PC-3 (cell line): ENCODE results near the gene DSG1.

Source experiments
- EZH2 ChIP-seq: fragments of 300-600 bp; sonication (generic); IDR thresholded peaks from one replicate; pipeline ENCODE4 v1.6.1; 2017; ENCODE audit warnings: antibody characterized with exemption, mild to moderate bottlenecking, low read length; ENCODE audit not compliant: unreplicated experiment
- TF ChIP-seq, protein P1 (sequence below): fragments of 300-600 bp; sonication (generic); conservative IDR thresholded peaks from 2 replicates; pipeline ENCODE4 v1.5.1; 2017; ENCODE audit warnings: antibody characterized with exemption, low read depth, mild to moderate bottlenecking, low read length

DNA sequence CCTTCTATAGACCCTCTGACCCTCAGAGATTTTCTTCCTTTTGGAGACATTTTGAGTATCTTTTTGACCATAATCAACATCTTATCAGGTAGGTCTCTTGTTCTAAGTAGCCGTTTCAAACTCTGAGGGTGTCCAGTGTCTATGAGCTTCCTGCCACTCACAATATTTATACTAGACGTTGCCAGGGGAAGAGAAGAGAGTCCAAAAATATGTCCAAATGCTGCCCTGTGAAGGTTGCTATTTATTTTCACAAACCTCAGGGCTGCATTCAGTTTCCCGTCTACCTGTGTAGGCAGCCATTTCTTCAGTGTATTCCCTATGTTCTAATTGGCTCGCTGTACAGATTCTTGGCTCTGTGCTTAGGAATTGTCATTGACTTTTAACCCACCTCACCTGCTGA, 986 bp upstream of the DSG1 start:
- TF ChIP-seq, protein P1, sequence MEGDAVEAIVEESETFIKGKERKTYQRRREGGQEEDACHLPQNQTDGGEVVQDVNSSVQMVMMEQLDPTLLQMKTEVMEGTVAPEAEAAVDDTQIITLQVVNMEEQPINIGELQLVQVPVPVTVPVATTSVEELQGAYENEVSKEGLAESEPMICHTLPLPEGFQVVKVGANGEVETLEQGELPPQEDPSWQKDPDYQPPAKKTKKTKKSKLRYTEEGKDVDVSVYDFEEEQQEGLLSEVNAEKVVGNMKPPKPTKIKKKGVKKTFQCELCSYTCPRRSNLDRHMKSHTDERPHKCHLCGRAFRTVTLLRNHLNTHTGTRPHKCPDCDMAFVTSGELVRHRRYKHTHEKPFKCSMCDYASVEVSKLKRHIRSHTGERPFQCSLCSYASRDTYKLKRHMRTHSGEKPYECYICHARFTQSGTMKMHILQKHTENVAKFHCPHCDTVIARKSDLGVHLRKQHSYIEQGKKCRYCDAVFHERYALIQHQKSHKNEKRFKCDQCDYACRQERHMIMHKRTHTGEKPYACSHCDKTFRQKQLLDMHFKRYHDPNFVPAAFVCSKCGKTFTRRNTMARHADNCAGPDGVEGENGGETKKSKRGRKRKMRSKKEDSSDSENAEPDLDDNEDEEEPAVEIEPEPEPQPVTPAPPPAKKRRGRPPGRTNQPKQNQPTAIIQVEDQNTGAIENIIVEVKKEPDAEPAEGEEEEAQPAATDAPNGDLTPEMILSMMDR = no peak
- TF ChIP-seq EZH2 = no peak
